ENCODE data around the gene KCNC3. TPM values are rescaled to one million over a fixed set of nuclear protein-coding genes. Genes with fewer than 3 reads are reported as not detected.

Gene KCNC3
- total and polyA plus RNA-seq, 10 of the 15 experiments (the other 5 are each of a cell fraction or from before 2014, with no cell fraction given): 0.08 to 3.8 (median 0.44) TPM; not detected in 2

- peak; percentile 83 for TF ChIP-seq MLLT1 (IDR thresholded peaks at IDR 0.05)
- no peak for TF ChIP-seq TCF12 (IDR thresholded peaks at IDR 0.05; ENCODE audit: low read depth, low read length)
- peak in 1 of 2 experiments; percentile 8; a peak in 1 of 4 replicates for TF ChIP-seq IKZF2 (IDR thresholded peaks at IDR 0.05)
- no peak for TF ChIP-seq ZNF207 (IDR thresholded peaks at IDR 0.05; ENCODE audit: borderline replicate concordance)
- no peak for TF ChIP-seq ZBED1 (IDR thresholded peaks at IDR 0.05; ENCODE audit: borderline replicate concordance)
- TF ChIP-seq ZBTB11 (CRISPR knock-in tag; IDR thresholded peaks at IDR 0.05): no peak
- TF ChIP-seq MAX (IDR thresholded peaks at IDR 0.05; ENCODE audit: low read depth, low read length): peak; percentile 95
- TF ChIP-seq ASH2L (IDR thresholded peaks at IDR 0.05; ENCODE audit: borderline replicate concordance, low read depth): no peak
- no peak for TF ChIP-seq STAT3 (IDR thresholded peaks at IDR 0.05; ENCODE audit: low read depth, low read length)
- TF ChIP-seq ETV6 (conservative IDR thresholded peaks at IDR 0.05 in 1 of 2, IDR thresholded peaks at IDR 0.05 in 1 of 2; ENCODE audit: borderline replicate concordance in 1 of 2, low read depth in 1 of 2): no peak
- TF ChIP-seq MYB (IDR thresholded peaks at IDR 0.05; ENCODE audit: borderline replicate concordance, low read depth, low read length): no peak
- no peak for TF ChIP-seq EZH2 (IDR thresholded peaks at IDR 0.05; ENCODE audit: borderline replicate concordance, control insufficient read depth, low read depth, low read length)
- no peak for TF ChIP-seq ATF3 (IDR thresholded peaks at IDR 0.05; ENCODE audit: borderline replicate concordance, extremely low read depth, low read depth, low read length)
- no peak for TF ChIP-seq MEF2A (IDR thresholded peaks at IDR 0.05; ENCODE audit: insufficient read depth, low read depth, low read length)
- no peak for TF ChIP-seq NFXL1 (IDR thresholded peaks at IDR 0.05; ENCODE audit: borderline replicate concordance)
- no peak for TF ChIP-seq PRDM15 (CRISPR knock-in tag; IDR thresholded peaks at IDR 0.05)
- no peak for TF ChIP-seq NBN (IDR thresholded peaks at IDR 0.05)
- TF ChIP-seq E2F4 (IDR thresholded peaks at IDR 0.05; ENCODE audit: low read depth, low read length): no peak
These were observed 4.8 kb upstream of the KCNC3 start (continued) for GRCh38 chr19:50333737-50334617.
